Right forelimb (tissue), 1 donor: ENCODE measurements around the gene NUDT22.

Experiments
- DNase-seq: peaks from one replicate; pipeline ENCODE4 v3.0.0-alpha.2; 2018

NUDT22 gene, protein sequence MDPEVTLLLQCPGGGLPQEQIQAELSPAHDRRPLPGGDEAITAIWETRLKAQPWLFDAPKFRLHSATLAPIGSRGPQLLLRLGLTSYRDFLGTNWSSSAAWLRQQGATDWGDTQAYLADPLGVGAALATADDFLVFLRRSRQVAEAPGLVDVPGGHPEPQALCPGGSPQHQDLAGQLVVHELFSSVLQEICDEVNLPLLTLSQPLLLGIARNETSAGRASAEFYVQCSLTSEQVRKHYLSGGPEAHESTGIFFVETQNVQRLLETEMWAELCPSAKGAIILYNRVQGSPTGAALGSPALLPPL

GRCh38 chr11:64225608-64226506, at the start of gene NUDT22, which contains the start of gene TRPT1:
TSS of gene NUDT22 (plus strand) at chr11:64226274. CDS start at chr11:64226653, 379 bp downstream.
TSS of gene TRPT1 (minus strand) at chr11:64226186. CDS start at chr11:64225860, 326 bp downstream.
- DNase-seq: peak; percentile 94

- no peak for DNase-seq
Measured at GRCh38 chr11:64176751-64177150, 49.3 kb upstream of the NUDT22 start.

GRCh38 chr11:64178203-64178602, 47.9 kb upstream of the NUDT22 start:
- no peak for DNase-seq

DNA sequence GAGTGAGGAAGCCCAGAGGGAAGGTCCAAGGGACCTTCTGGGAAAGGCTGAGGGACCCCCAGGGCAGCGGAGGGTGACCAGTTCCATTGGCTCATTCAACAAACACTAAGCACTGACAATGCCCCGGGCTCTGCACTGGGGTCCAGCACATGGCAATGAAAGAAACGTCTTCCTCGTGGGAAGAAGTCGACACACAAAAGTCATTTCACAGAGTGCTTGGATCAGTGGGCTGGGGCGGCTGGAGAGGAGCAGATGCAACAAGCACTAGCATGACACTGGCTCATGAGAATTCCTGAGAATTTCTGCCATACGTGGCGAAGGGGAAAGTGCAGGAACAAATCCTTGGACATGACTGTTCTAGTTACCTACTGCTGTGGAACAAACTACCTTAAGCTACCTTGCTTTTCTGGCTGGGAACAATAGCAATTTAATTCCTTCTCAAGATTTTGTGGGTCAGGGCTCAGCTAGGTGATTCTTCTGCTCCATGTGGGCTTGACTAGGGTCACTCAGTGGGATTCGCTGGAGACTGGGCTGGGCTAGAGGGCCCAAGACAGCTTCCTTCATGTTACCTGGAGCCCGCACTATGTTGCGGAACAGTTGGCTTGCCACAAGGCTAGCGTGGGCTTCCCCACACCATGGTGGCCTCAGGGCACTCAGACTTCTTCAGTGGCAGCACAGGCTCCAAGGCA, 47.0 kb upstream of the NUDT22 start:
- no peak for DNase-seq

- no peak for DNase-seq
Measured at GRCh38 chr11:64180891-64181290, 45.2 kb upstream of the NUDT22 start.

DNA sequence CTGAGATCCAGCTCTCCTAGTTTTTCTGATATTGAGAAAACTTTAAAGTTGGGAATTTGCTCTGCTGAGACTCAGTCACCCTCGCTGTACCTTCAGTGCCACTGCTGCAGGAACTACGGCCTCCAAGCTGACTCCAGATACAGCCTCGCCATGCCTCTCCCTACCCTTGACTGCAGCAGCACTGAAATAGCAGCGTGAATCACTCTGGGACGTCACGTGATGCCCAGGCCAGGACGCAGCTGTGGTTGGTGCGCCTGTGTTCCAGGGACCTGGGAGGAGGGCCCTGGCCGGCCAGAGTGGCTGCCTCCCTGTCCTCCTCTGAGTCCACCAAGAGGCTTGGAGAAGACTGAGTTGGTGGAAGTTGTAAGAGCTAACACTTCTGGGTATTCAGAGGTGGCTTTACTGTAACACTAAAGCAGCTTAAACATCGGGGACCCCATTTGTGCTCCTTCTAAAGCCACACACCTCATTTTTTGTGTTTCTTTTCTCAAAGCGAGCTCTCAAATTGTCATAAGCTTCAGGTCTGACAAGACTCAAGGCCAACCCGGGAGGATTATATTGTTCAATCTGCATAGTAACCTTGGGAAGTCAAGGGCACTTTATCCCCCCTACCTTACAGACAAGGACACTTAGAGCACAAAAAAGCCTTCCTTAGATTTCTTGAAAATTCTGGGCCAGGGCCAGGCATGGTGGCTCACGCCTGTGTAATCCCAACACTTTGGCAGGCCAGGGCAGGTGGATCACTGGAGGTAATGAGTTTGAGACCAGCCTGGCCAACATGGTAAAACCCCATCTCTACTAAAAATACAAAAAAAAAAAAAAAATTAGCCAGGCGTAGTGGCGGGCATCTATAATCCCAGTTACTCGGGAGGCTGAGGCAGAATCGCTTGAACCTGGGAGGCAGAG, 44.3 kb upstream of the NUDT22 start:
- DNase-seq: peak; percentile 87

DNA sequence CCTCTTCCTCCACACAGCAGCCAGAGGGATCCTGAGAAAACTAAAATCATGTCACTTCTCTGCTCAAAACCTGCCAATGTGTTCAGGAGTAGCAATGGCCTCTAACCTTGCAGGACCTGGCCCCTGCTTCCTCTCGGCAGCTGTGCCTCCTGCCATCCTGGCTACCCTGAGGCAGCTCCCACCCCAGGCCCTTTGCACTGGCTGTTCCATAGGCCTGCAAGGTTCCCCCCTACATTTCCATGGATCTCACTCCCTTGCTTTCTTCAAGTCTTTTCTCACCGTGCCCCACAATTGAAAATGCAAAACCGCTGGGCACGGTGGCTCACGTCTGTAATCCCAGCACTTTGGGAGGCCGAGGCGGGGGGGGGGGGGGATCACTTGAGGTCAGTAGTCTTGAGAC, 42.2 kb upstream of the NUDT22 start:
- DNase-seq: no peak

DNA sequence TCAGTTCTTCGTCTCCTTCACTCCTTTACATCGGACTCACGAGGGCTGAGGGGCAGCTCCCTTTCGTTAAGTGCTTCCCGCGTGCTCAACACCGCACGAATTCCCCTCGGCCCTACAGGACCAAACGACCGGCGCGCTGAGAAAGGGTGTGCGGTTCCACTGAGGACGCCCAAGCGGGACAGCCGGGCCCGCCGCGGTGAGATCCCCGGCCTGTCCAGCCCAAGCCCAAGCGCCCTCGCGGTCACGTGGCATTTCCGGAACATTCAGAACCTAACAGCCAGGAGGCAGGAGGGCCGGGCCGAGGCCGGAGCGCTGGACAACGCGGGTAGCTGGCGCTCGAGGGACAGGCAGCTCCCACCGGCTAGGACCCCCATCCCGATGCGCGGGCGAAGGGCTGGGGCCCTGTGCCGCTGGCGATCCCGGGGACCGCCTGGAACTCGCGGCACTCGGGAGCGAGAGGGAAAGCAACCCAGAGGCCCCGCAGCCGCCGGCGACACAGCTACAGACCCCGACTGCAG, 40.8 kb upstream of the NUDT22 start:
- DNase-seq: no peak

- peak; percentile 99 for DNase-seq
Measured at GRCh38 chr11:64185693-64186491, 40.2 kb upstream of the NUDT22 start, which contains the start of gene STIP1. TSS of gene STIP1 (plus strand) at chr11:64186171. CDS start at chr11:64186262, 91 bp downstream.

DNA sequence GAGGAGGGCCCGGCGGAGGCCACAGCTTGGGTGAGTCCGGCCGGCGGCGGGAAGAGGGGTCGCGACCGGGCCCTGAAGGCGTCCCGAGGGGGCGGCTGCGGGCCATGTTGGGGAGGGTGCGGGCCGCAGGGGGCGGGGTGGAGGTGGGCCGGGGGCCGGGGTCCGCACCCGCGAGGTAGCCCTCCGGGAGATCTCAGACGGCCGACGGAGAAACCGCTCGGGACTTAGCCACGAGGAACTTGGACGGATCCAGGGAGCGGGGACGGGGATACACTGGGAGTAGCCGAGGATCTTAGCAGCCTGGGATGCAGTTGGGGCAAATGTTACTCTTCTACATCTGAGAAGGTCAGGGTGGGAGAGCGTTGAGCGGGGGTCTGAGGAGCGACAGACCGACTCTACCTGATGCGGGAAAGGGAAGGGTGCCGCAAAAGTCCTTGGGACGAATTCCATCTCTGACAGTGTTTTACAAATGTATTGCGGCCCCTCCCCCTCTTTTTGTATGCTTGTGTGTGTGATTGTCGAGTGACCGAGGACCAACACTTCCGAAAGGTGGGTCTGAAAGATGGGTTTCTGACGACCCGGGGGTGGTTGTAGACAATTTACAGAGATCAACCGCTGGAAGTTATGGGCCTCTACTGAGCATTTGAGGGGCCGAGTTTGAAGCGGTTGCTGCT, 39.4 kb upstream of the NUDT22 start:
- no peak for DNase-seq

- DNase-seq: no peak
Measured at GRCh38 chr11:64192434-64192833, 33.6 kb upstream of the NUDT22 start.

- DNase-seq: no peak
Measured at GRCh38 chr11:64196626-64197025, 29.4 kb upstream of the NUDT22 start.

DNA sequence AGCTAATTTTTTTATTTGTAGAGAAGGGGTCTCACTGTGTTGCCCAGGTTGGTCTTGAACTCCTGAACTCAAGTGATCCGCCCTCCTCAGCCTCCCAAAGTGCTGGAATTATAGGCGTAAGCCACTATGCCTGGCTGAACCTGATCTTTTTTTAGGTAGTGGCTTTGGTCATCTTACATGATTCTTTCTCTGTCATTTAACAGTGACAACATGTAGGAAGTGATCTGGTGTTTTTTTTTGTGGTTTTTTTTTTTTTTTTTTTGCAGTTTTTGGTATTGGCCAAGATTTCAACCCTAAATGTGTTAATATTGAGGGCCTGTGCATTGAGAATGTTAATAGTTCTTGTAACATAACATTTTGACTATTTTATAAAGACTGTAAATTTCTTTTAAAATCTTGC, 27.6 kb upstream of the NUDT22 start:
- no peak for DNase-seq

GRCh38 chr11:64201543-64201942, 24.5 kb upstream of the NUDT22 start:
- DNase-seq: no peak

DNA sequence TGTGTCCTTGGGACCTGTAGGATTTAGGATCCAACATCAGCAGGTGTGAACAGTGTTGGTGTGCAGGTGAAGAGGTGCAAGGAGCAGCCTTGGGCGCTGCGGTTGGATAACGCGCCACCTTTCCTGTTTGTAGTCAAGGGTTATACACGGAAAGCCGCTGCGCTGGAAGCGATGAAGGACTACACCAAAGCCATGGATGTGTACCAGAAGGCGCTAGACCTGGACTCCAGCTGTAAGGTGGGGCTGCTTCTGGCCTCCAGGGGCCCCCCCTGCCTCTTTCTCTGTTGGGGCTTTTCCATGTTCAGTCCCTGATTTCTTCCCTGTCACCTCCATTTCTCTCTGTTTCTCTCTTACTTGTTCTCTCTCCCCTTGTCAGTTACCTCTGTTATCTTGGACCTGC, 23.1 kb upstream of the NUDT22 start:
- DNase-seq: no peak

DNA sequence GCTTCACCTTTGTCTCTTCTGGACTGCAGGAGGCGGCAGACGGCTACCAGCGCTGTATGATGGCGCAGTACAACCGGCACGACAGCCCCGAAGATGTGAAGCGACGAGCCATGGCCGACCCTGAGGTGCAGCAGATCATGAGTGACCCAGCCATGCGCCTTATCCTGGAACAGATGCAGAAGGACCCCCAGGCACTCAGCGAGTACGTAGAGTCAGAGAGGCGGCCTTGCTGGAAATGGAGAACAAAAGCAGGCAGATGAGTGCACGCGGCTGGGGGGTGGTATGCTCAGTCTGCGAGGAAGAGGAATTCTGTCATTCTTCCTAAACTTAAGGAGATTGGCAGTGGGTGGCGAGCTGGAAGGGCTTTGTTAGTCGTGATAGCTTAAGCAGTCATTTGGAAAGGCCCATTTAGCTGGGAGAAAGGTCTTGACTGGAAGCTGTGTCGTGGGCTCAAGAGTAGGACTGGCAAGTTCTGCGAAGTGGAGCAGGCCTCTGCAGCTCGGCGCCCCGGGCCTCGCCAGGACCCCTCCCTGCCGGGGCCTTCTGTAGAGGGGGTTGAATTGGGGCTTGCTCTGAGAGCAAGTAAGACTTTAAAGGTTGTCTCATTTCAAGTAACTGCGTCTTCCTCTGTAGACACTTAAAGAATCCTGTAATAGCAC, 22.5 kb upstream of the NUDT22 start:
- no peak for DNase-seq

GRCh38 chr11:64204080-64204440, 22.0 kb upstream of the NUDT22 start:
- no peak for DNase-seq

GRCh38 chr11:64204464-64204989, 21.5 kb upstream of the NUDT22 start:
- peak; percentile 83 for DNase-seq

- no peak for DNase-seq
Measured at GRCh38 chr11:64206457-64207255, 19.4 kb upstream of the NUDT22 start, which contains the start of gene FERMT3. TSS of gene FERMT3 (plus strand) at chr11:64206721. CDS start at chr11:64207365, 644 bp downstream.
